Iris pigment epithelial cell (primary cell): ENCODE results near the gene PCDHGC4.
A peak's percentile ranks its signal among the peaks of the same experiment; 100 is the strongest.

Source experiments
- DNase-seq: peaks from one replicate; pipeline ENCODE4 v3.0.0-alpha.2; 2011; ENCODE audit warnings: low read depth

Gene PCDHGC4

GRCh38 chr5:141512390-141512910, 27.6 kb downstream of the PCDHGC4 start:
- DNase-seq, result peak; percentile 71

- DNase-seq, result peak; percentile 60
Observed at GRCh38 chr5:141512911-141513626, 28.2 kb downstream of the PCDHGC4 start.

GRCh38 chr5:141513627-141514329, 28.9 kb downstream of the PCDHGC4 start:
- DNase-seq, result peak; percentile 87

- peak; percentile 34 for DNase-seq
Observed at GRCh38 chr5:141514330-141515133, 29.7 kb downstream of the PCDHGC4 start.

- DNase-seq, result no peak
Observed at GRCh38 chr5:141515141-141515540, 30.3 kb downstream of the PCDHGC4 start.

- no peak for DNase-seq
Observed at GRCh38 chr5:141515946-141516671, 31.3 kb downstream of the PCDHGC4 start.

GRCh38 chr5:141516672-141517025, 31.8 kb downstream of the PCDHGC4 start:
- DNase-seq, result no peak

- DNase-seq, result no peak
Observed at GRCh38 chr5:141517312-141517711, 32.5 kb downstream of the PCDHGC4 start.

- peak; percentile 62 for DNase-seq
Observed at GRCh38 chr5:141517880-141518617, 33.2 kb downstream of the PCDHGC4 start.

- no peak for DNase-seq
Observed at GRCh38 chr5:141518618-141519015, 33.8 kb downstream of the PCDHGC4 start.

GRCh38 chr5:141519605-141520565, 35.1 kb downstream of the PCDHGC4 start:
- no peak for DNase-seq

- peak; percentile 98 for DNase-seq
Observed at GRCh38 chr5:141521244-141521781, 36.5 kb downstream of the PCDHGC4 start.

GRCh38 chr5:141522301-141522700, 37.5 kb downstream of the PCDHGC4 start:
- DNase-seq, result no peak

- no peak for DNase-seq
Observed at GRCh38 chr5:141523991-141524390, 39.2 kb downstream of the PCDHGC4 start.

- DNase-seq, result peak; percentile 93
Observed at GRCh38 chr5:141524604-141525597, 40.1 kb downstream of the PCDHGC4 start.

- no peak for DNase-seq
Observed at GRCh38 chr5:141525653-141526052, 40.8 kb downstream of the PCDHGC4 start.

- no peak for DNase-seq
Observed at GRCh38 chr5:141527426-141527825, 42.6 kb downstream of the PCDHGC4 start.

GRCh38 chr5:141528291-141528984, 43.6 kb downstream of the PCDHGC4 start:
- peak; percentile 30 for DNase-seq
